A673 (cell line): ENCODE data around the gene STARD9.

Experiments used
- CTCF ChIP-seq: fragments of 300-800, 200-600 bp; sonication (generic); conservative IDR thresholded peaks from 2 replicates; pipeline ENCODE4 v1.5.1; 2017; ENCODE audit warnings: low read depth, mild to moderate bottlenecking, antibody characterized with exemption, low read length, moderate library complexity, mixed read lengths
- EZH2 ChIP-seq: fragments of 200-600 bp; sonication (generic); IDR thresholded peaks from 2 replicates; pipeline ENCODE4 v1.6.1; 2017; ENCODE audit warnings: borderline replicate concordance, low read depth, mild to moderate bottlenecking, mixed read lengths, antibody characterized with exemption, low read length; ENCODE audit not compliant: poor library complexity, severe bottlenecking

GRCh38 chr15:42691770-42692169 lies 116.4 kb downstream of the STARD9 start:
- TF ChIP-seq CTCF (no peak), EZH2 (no peak)
